Gastrocnemius medialis (tissue), 4 donors: ENCODE results near the gene ACKR1. TPM values are rescaled to one million over a fixed set of nuclear protein-coding genes. Genes with fewer than 3 reads are reported as not detected.

Experiments used
- ATAC-seq, 2 donors: fragments of 150-250 bp; one replicate each; pipeline ENCODE4 v1.9.1; 2016
- DNase-seq, 2 donors: peaks; one replicate each; pipeline ENCODE4 v3.0.0-alpha.2; 2019
- H3K27ac ChIP-seq, 4 donors: fragments of 200-600 bp; sonication (generic); 1 replicate in 1 of 4; 2 replicates in 3 of 4; pipeline ENCODE4 v1.5.1; 2016 to 2018; ENCODE audit warnings: mild to moderate bottlenecking in 2 of 4, moderate library complexity in 1 of 4
- H3K27me3 ChIP-seq, 3 donors: fragments of 200-600 bp; sonication (generic) in 2 of 3; 1 replicate in 1 of 3; 2 replicates in 2 of 3; pipeline versions ENCODE4 v1.5.1 to v1.6.0; 2016 to 2019; ENCODE audit warnings: mild to moderate bottlenecking in 1 of 3, moderate library complexity in 1 of 3
- H3K36me3 ChIP-seq, 2 donors: fragments of 200-600 bp; sonication (generic) in 1 of 2; one replicate each; pipeline ENCODE4 v1.5.1; 2017 to 2018
- H3K4me1 ChIP-seq, 2 donors: fragments of 200-600 bp; sonication (generic) in 1 of 2; one replicate each; pipeline ENCODE4 v1.5.1; 2016 to 2017; ENCODE audit warnings: mild to moderate bottlenecking in 2 of 2
- H3K4me3 ChIP-seq, 4 donors: fragments of 200-600 bp; sonication (generic) in 3 of 4; 1 replicate in 1 of 4; 2 replicates in 3 of 4; pipeline ENCODE4 v1.5.1; 2016 to 2019; ENCODE audit warnings: mild to moderate bottlenecking in 2 of 4
- H3K9me3 ChIP-seq, 3 donors: fragments of 200-600 bp; sonication (generic) in 2 of 3; 1 replicate in 1 of 3; 2 replicates in 2 of 3; pipeline ENCODE4 v1.5.1; 2016 to 2019
- POLR2A ChIP-seq, 2 donors: fragments of 450-650 bp; IDR thresholded peaks; one replicate each; pipeline ENCODE4 v1.6.1; 2017; ENCODE audit warnings: antibody characterized with exemption in 2 of 2, mild to moderate bottlenecking in 2 of 2, moderate library complexity in 2 of 2
- in situ Hi-C, 4 donors: fragments of 200-750 bp; cut with MboI; loops; one replicate each; pipeline versions ENCODE4 v1.15.0 to v1.8.0; 2017; ENCODE audit warnings: low sequenced_read_pairs in 4 of 4
- intact Hi-C: fragments of 100-400 bp; cut with DNase I; formaldehyde crosslinking; loops from one replicate; pipeline ENCODE4 v1.15.1; 2023; ENCODE audit warnings: low total_unique reads
- total RNA-seq, 4 donors: library from RNA; depleted of rRNA; stranded (reverse); fragments of >200 nt; gene quantifications; one replicate each; pipeline versions ENCODE4 v1.1.0 to v1.2.3, GENCODE V29; 2016
- TF ChIP-seq, protein P1 (sequence below), 5 experiments: fragments of 450-650 bp in 3 of 5; fragments of 200-600 bp in 2 of 5; sonication (generic) in 2 of 5; IDR thresholded peaks in 4 of 5; conservative IDR thresholded peaks in 1 of 5; 1 replicate in 4 of 5; 2 replicates in 1 of 5; pipeline ENCODE4 v1.5.1; 2016 to 2019; ENCODE audit warnings: antibody characterized with exemption in 5 of 5, mild to moderate bottlenecking in 3 of 5, moderate library complexity in 3 of 5

Gene ACKR1
- total RNA-seq, 4 donors from 2014 or later = 10.1 to 34.8 (median 21.8) TPM

DNA sequence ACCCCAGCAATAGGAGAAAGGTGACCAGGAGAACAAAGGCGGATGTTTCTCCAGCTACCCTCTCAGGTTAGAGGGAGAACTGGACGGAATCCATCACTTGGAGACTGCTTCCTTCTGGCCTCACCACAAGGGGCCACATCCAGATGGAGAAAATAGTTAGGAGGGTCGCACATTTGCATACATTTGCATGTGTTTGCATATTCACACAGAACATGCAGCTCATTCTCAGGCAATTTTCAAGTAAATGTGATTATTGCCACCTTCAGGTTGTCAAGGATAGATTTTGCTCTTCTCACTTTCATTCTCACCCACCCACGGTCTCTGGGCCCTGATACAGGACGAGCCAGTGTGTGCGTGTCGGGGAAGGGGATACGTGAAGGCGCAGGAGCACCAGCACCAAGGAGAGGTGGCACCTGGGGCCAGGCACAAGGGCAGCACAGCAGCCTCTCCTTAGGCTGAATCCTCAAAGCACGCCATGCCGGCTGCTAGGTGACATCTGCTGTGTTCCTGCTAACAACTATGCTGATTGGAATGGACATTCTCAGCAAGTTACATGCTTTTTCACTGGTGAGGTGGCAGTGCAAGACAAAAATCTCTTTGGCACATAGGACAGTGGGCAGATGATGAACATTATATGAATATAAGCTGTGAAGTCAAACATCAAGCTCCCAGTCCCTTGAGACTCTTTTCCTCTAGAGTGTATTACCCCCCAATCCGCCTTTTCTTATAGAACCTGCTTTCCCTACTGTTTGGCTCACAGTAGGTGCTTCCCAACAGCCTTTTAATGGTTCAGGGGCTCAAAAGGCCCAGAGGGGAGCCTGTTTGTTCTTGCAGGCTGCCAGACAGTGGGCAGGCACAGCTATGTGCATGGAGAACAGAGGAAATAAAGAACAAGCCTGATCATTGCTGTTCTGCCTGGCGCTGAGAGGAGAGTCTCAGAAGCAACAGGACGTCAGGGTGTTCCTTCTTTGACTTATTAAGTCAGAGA is 14.3 kb downstream of the ACKR1 start:
- TF ChIP-seq, protein P1, sequence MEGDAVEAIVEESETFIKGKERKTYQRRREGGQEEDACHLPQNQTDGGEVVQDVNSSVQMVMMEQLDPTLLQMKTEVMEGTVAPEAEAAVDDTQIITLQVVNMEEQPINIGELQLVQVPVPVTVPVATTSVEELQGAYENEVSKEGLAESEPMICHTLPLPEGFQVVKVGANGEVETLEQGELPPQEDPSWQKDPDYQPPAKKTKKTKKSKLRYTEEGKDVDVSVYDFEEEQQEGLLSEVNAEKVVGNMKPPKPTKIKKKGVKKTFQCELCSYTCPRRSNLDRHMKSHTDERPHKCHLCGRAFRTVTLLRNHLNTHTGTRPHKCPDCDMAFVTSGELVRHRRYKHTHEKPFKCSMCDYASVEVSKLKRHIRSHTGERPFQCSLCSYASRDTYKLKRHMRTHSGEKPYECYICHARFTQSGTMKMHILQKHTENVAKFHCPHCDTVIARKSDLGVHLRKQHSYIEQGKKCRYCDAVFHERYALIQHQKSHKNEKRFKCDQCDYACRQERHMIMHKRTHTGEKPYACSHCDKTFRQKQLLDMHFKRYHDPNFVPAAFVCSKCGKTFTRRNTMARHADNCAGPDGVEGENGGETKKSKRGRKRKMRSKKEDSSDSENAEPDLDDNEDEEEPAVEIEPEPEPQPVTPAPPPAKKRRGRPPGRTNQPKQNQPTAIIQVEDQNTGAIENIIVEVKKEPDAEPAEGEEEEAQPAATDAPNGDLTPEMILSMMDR (IDR thresholded peaks at IDR 0.05 in 4 of 5, conservative IDR thresholded peaks at IDR 0.05 in 1 of 5) = no peak
- no peak for TF ChIP-seq POLR2A (IDR thresholded peaks at IDR 0.05)
- intact Hi-C loops (no loop called here), in situ Hi-C loops (no loop called here)
- ATAC-seq = no peak
- H3K4me1 ChIP-seq = no peaks in the 10 kb centered on the region
- no peaks in the 10 kb centered on the region for H3K36me3 ChIP-seq
- no peak for DNase-seq
- no peaks in the 10 kb centered on the region for H3K27me3 ChIP-seq
- no peaks in the 10 kb centered on the region for H3K9me3 ChIP-seq
- no peak overlapping the region for H3K27ac ChIP-seq
- H3K4me3 ChIP-seq = no peak overlapping the region

DNA sequence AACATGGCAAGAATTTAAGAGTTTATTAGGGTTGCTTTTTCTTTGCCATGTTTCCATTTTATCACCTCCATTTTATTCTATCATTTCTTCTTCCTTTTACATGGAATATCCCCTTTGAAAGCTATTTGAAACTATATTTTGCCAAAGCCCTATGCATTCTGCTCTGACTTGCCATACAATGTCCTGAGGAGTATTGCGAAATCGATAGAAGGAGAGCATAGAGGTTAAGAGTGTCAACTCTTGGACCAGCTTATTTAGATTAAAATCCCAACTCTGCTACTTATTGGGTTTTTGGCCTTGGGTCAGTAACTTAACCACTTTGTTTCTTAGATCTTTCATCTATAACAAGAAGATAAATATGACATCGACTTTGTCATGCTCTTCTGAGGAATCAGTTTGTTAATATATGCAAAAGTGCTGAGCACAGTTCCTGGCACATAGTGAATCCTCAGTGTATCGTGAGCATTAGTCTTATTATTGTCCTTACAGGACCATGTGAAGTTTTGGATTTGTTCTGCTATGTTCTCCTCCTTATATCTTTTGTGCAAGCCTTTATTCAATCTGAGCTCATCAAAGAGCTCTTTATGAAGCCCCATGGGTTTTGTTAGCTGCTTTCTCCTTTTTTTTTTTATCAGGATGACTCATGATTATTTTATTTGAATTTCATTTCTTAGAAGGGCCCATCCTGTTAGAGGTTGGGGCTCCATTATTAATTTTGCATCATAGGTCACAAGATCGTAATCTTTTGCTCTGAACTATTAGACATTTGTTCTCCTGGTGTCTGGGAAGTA is 17.6 kb downstream of the ACKR1 start:
- no peaks in the 10 kb centered on the region for H3K9me3 ChIP-seq
- H3K4me3 ChIP-seq = no peak overlapping the region
- no peak overlapping the region for H3K27ac ChIP-seq
- no peaks in the 10 kb centered on the region for H3K4me1 ChIP-seq
- intact Hi-C loops (no loop called here), in situ Hi-C loops (no loop called here)
- DNase-seq (no peak), ATAC-seq (no peak)
- no peaks in the 10 kb centered on the region for H3K27me3 ChIP-seq
- H3K36me3 ChIP-seq = no peaks in the 10 kb centered on the region
- TF ChIP-seq, protein P1 (IDR thresholded peaks at IDR 0.05 in 4 of 5, conservative IDR thresholded peaks at IDR 0.05 in 1 of 5) = no peak

DNA sequence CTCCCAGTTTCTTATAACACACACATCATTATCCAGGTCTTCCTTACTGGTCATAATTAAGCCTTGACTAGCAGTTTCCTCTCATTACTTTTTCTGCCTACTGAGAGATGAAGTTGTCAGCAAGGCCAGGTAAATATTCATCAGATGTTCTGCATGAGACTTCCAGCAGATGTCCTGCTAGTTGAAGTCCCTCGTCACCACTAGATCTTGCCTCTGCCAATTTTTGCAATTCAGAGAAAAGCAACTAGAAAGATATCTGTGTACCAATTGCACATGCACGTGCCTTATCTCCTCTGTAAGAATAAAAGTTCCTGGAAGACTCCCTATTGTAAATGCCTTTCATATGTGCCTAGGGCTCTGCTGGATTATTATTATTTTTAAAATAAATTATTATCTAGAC is 18.3 kb downstream of the ACKR1 start:
- H3K9me3 ChIP-seq = no peaks in the 10 kb centered on the region
- no peak for DNase-seq
- H3K27ac ChIP-seq = no peak overlapping the region
- H3K36me3 ChIP-seq = no peaks in the 10 kb centered on the region
- no peaks in the 10 kb centered on the region for H3K4me1 ChIP-seq
- no peak for TF ChIP-seq POLR2A (IDR thresholded peaks at IDR 0.05)
- TF ChIP-seq, protein P1 (IDR thresholded peaks at IDR 0.05 in 4 of 5, conservative IDR thresholded peaks at IDR 0.05 in 1 of 5) = no peak
- intact Hi-C loops = no loop called here
- no peaks in the 10 kb centered on the region for H3K27me3 ChIP-seq
- ATAC-seq = no peak
- in situ Hi-C loops = no loop called here
- H3K4me3 ChIP-seq = no peak overlapping the region

DNA sequence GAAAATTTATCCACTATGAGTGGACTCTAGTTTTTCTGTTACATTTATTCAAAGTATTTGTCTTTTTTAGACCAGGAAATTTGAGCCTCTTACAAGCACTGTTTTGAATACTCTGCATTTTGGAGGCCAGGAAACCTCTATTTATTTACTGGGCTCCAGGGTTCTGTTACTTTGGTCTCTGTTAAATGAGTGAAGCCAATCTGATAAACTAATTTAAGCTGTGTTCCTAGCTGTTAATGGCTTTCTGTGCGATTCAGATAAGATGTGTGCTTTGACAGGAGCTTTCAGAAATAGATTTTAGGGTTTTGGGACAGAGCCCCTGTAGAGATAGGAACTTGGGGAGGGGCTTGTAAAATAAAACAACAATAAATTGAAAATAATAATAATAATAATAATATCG is 23.9 kb downstream of the ACKR1 start:
- H3K36me3 ChIP-seq = no peaks in the 10 kb centered on the region

More for the DNA sequence above, 23.9 kb downstream of the ACKR1 start:
- Histone ChIP-seq H3K9me3 (no peaks in the 10 kb centered on the region), H3K27me3 (no peaks in the 10 kb centered on the region), H3K27ac (no peak overlapping the region), H3K4me3 (no peak overlapping the region), H3K4me1 (no peaks in the 10 kb centered on the region)
- TF ChIP-seq, protein P1 (IDR thresholded peaks at IDR 0.05 in 4 of 5, conservative IDR thresholded peaks at IDR 0.05 in 1 of 5) = no peak
- no peak for TF ChIP-seq POLR2A (IDR thresholded peaks at IDR 0.05)
- intact Hi-C loops = no loop called here
- no peak for ATAC-seq
- no peak for DNase-seq
- in situ Hi-C loops = no loop called here
